ENCODE results near the gene NADSYN1.

DNA sequence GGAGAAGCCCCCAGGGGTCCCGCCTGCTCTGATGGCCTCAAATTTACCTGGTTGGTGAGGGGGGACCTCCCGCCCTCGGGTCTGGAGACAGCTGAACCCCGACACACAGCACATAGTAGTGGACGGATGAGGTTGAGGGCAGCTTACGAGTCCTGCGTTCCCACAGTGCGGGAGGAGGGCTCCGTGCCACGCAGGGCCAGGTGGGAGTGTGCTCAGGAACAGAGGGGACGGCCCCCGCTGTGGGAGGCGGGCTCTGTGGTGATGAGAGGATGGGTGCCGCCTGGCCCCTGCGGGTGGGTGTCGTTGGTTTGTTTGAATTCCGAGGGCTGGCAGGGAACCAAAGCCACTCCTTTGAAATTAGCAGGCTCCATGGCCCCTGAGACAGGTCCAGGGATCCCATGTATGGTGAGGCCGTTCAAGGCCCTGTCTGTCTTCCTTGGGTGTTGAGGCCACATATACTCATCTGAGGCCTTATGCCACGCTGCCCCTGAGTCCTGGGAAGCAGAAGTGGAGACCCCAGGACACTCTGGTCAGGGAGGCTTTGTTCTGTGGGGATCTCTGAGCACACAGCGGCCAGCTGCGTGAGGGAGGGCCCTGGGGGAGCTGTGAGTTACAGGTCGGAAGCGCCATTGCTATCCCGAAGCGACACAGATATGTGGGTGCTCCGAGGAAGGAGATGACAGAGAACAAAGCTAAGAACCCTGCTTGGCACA lies 21.9 kb downstream of the NADSYN1 start:
- TF ChIP-seq, protein P1, sequence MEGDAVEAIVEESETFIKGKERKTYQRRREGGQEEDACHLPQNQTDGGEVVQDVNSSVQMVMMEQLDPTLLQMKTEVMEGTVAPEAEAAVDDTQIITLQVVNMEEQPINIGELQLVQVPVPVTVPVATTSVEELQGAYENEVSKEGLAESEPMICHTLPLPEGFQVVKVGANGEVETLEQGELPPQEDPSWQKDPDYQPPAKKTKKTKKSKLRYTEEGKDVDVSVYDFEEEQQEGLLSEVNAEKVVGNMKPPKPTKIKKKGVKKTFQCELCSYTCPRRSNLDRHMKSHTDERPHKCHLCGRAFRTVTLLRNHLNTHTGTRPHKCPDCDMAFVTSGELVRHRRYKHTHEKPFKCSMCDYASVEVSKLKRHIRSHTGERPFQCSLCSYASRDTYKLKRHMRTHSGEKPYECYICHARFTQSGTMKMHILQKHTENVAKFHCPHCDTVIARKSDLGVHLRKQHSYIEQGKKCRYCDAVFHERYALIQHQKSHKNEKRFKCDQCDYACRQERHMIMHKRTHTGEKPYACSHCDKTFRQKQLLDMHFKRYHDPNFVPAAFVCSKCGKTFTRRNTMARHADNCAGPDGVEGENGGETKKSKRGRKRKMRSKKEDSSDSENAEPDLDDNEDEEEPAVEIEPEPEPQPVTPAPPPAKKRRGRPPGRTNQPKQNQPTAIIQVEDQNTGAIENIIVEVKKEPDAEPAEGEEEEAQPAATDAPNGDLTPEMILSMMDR (IDR thresholded peaks at IDR 0.05; ENCODE audit: borderline replicate concordance, extremely low read depth, low read length, poor library complexity, severe bottlenecking) = no peak
- no peak for TF ChIP-seq EZH2 (IDR thresholded peaks at IDR 0.05; ENCODE audit: borderline replicate concordance, low read depth, low read length, severe bottlenecking)

Measured in DND-41 (cell line).